ENCODE data around the gene KCNQ5.
"Not testable (repeated sequence)": the region's sequence is repeated elsewhere in the genome, so short reads cannot be mapped to it uniquely, and the experiment has no call there.

Gene KCNQ5

GRCh38 chr6:72966628-72967280 is 344.9 kb downstream of the KCNQ5 start:
- DNase-seq = no peak

- no peak for DNase-seq
Measured at GRCh38 chr6:72967329-72967728, 345.5 kb downstream of the KCNQ5 start.

- no peak for DNase-seq
Measured at GRCh38 chr6:72968704-72969103, 346.8 kb downstream of the KCNQ5 start.

GRCh38 chr6:72969666-72970065 is 347.8 kb downstream of the KCNQ5 start:
- DNase-seq = no peak

GRCh38 chr6:72972579-72972978 is 350.7 kb downstream of the KCNQ5 start:
- DNase-seq = no peak

GRCh38 chr6:72974276-72974675 is 352.4 kb downstream of the KCNQ5 start:
- DNase-seq = no peak

- no peak for DNase-seq
Measured at GRCh38 chr6:72975352-72975752, 353.5 kb downstream of the KCNQ5 start.

- no peak for DNase-seq
Measured at GRCh38 chr6:72976484-72976883, 354.6 kb downstream of the KCNQ5 start.

- no peak for DNase-seq
Measured at GRCh38 chr6:72977114-72977513, 355.2 kb downstream of the KCNQ5 start.

GRCh38 chr6:72978808-72979207 is 356.9 kb downstream of the KCNQ5 start:
- DNase-seq = not testable (repeated sequence)

GRCh38 chr6:72984189-72984831 is 362.4 kb downstream of the KCNQ5 start:
- DNase-seq = not testable (repeated sequence)

- no peak for DNase-seq
Measured at GRCh38 chr6:72984981-72985665, 363.3 kb downstream of the KCNQ5 start.

GRCh38 chr6:72987301-72987700 is 365.4 kb downstream of the KCNQ5 start:
- DNase-seq = no peak

- no peak for DNase-seq
Measured at GRCh38 chr6:72999995-73000394, 378.1 kb downstream of the KCNQ5 start.

- no peak for DNase-seq
Measured at GRCh38 chr6:73000460-73000859, 378.6 kb downstream of the KCNQ5 start.

- DNase-seq = no peak
Measured at GRCh38 chr6:73002588-73002987, 380.7 kb downstream of the KCNQ5 start.

GRCh38 chr6:73003302-73003701 is 381.4 kb downstream of the KCNQ5 start:
- DNase-seq = no peak

- no peak for DNase-seq
Measured at GRCh38 chr6:73004231-73004630, 382.4 kb downstream of the KCNQ5 start.

- no peak for DNase-seq
Measured at GRCh38 chr6:73004861-73005260, 383.0 kb downstream of the KCNQ5 start.

GRCh38 chr6:73006146-73006545 is 384.3 kb downstream of the KCNQ5 start:
- no peak for DNase-seq

- DNase-seq = no peak
Measured at GRCh38 chr6:73011945-73012344, 390.1 kb downstream of the KCNQ5 start.

GRCh38 chr6:73017476-73017875 is 395.6 kb downstream of the KCNQ5 start:
- DNase-seq = peak; percentile 43

- no peak for DNase-seq
Measured at GRCh38 chr6:73024598-73024997, 402.7 kb downstream of the KCNQ5 start.

GRCh38 chr6:73027691-73028090 is 405.8 kb downstream of the KCNQ5 start:
- no peak for DNase-seq

Data from NCI-H2081 treated with DMSO at 0.1 percent for 48 hours (cell line).